ENCODE results near the gene DIPK2A.

DIPK2A gene

GRCh38 chr3:143974271-143975238 is 2.9 kb downstream of the DIPK2A start:
- DNase-seq, result peak; percentile 40

GRCh38 chr3:143975554-143976152 is 4.0 kb downstream of the DIPK2A start:
- peak; percentile 54 for DNase-seq

GRCh38 chr3:143977341-143978262 is 6.0 kb downstream of the DIPK2A start:
- no peak for DNase-seq

GRCh38 chr3:143978263-143978631 is 6.6 kb downstream of the DIPK2A start:
- DNase-seq, result no peak

- no peak for DNase-seq
Observed at GRCh38 chr3:143979041-143979440, 7.4 kb downstream of the DIPK2A start.

- no peak for DNase-seq
Observed at GRCh38 chr3:143979813-143980212, 8.2 kb downstream of the DIPK2A start.

- no peak for DNase-seq
Observed at GRCh38 chr3:143988306-143988705, 16.7 kb downstream of the DIPK2A start.

- no peak for DNase-seq
Observed at GRCh38 chr3:143989461-143989860, 17.8 kb downstream of the DIPK2A start.

- no peak for DNase-seq
Observed at GRCh38 chr3:143991713-143992112, 20.1 kb downstream of the DIPK2A start.

GRCh38 chr3:143998266-143998665 is 26.6 kb downstream of the DIPK2A start:
- DNase-seq, result no peak

GRCh38 chr3:144003051-144003450 is 31.4 kb downstream of the DIPK2A start:
- DNase-seq, result no peak

GRCh38 chr3:144010371-144010770 is 38.7 kb downstream of the DIPK2A start:
- no peak for DNase-seq

GRCh38 chr3:144011251-144011799 is 39.7 kb downstream of the DIPK2A start:
- DNase-seq, result no peak

GRCh38 chr3:144015133-144015532 is 43.5 kb downstream of the DIPK2A start:
- DNase-seq, result no peak

GRCh38 chr3:144018776-144019175 is 47.2 kb downstream of the DIPK2A start:
- no peak for DNase-seq
